HG02610 (cell line): ENCODE measurements around the gene QSOX2.

Experiments
- ATAC-seq: cut with Tn5 transposase; IDR thresholded peaks from one replicate; pipeline ENCODE4 v1.9.1; 2021; ENCODE audit warnings: mild to moderate bottlenecking, moderate library complexity; ENCODE audit not compliant: unreplicated experiment

Gene QSOX2

GRCh38 chr9:136193127-136193890 is 52.3 kb downstream of the QSOX2 start:
- ATAC-seq = no peak

DNA sequence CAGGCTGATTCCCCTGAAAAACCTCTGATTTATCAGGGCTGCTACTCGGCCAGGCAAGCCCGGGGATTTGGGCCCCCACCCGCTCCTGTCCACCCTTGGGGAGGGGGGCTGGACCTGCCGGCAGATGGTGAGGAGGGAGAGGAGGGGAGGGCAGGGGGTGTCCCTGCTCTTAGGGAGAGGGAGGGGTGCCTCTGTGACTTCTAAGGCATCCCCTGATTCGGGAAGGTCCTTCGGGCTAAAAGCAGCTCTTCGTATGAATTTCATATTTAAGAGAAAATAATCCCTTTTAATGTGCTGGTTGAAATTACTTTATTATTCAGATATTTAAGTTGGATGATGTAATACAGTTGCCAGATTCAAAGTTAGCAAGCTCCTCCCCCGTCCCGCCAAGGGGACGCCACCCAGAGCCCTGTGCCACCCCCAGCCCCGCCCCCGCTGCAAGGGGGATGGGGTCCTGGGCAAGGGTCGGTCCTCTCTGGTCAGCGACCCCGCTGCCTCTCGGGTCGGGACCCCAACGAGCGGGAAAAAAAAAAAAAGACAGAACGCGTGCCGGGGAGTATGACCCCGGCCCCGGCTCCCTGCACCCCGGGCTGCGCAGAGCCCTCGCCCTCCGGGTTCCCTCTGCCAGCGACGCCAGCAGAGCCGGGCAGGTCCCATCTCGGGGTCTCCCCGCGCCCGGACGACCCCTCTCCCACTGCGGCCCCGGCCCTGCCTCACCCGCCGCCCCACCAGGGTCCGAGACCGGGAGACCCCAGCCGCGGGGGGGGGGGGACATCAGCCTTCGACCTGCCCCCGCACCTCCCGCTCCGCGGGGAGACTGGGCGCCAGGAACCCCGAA is 53.1 kb downstream of the QSOX2 start:
- no peak for ATAC-seq

- ATAC-seq = no peak
Measured at GRCh38 chr9:136191960-136192286, 53.7 kb downstream of the QSOX2 start.

DNA sequence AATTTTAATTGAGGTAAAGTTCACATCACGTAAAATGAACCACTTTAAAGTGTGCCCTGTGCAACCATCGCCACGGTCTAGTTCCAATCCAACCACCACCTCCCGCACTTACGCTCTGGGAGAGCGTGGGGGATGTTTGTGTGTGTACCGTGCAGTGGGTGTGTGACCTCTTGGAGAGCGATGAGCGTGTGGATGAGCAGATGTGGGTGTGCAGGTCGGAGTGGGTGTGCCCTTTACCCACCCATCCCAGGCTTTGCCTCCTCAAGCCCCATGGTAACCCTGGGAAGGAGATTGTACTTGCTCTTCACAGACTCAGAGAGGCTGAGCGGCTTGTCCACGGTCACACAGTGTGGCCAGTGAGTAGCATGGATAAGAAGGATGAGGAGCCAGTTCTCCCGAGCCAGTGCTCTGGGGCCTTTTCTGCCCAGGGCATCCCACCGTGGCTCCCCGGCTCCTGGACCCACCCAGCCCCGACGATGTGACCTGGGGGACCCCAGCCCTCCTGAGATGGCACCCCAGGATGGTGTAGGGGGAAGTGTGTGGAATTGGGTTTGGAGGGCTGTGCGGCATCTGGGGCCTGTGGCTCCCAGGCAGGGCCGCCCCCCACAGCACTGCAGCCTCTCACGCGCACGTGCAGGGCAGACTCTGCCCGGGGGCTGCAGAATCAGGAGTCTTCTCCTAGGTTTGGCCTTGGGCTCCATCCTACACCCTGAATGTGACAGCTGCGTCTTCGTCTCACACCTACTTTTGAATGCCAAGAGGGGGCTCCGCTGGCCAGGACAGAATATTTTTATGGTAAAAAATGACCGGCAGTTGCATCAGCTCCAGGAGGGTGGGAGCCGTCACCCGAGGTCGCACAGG is 54.3 kb downstream of the QSOX2 start:
- no peak for ATAC-seq

DNA sequence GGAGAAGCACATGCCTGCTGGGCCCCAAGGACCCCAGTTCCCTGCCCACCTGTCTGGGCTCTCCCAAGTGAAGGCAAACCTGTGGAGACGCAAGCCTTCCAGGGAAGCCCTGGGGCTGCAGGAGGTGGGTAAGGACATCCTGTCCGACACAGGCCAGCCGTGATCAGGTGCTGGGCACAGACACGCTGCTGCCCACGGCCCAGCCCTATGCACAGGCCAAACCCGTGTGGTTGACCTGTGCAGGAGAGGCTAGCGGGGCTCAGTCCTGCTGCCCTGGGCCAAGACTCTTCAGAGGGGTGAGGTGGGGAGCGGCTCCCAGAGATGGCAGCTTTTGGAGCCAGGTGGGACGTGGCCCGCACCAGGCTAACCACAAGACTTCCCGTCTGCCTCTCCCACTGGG is 55.0 kb downstream of the QSOX2 start:
- no peak for ATAC-seq

DNA sequence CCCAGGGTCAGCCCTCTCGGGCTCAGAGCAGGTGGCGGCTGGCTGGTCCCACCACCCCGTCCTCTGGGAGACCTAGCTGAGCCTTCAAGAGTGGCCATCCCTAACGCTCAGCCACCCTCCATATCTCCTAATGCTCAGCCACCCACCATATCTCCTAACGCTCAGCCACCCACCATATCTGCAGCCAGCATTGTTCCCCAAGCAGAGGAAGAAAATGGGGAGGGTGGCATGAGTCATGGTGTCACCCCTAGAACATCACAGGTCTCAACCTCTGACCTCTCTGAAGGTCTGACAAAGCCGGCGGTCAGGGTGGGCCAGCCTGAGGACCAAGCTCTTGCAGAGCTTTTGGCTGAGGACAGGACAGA is 55.4 kb downstream of the QSOX2 start:
- no peak for ATAC-seq

GRCh38 chr9:136189394-136190236 is 56.0 kb downstream of the QSOX2 start:
- ATAC-seq = no peak

GRCh38 chr9:136187683-136188586 is 57.7 kb downstream of the QSOX2 start:
- no peak for ATAC-seq

DNA sequence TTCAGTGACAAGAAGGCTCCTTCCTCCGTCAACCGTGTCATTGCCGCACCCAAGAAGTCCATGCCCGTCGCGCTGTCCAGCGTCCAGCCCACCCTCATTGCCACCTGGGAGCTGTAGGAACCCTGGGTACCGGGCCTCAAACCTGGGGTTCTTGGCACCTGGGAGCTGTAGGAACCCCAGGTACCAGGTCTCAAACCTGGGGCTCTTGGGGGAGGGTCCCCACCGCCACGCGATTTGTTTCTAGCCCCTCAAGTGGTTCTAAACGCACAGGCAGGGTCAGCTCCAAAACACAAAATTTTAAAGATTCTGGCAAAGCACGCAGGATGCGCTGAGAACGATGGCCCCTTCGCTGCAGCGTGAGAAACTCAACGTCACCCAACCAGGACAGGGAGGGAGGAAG is 58.4 kb downstream of the QSOX2 start:
- ATAC-seq = no peak

DNA sequence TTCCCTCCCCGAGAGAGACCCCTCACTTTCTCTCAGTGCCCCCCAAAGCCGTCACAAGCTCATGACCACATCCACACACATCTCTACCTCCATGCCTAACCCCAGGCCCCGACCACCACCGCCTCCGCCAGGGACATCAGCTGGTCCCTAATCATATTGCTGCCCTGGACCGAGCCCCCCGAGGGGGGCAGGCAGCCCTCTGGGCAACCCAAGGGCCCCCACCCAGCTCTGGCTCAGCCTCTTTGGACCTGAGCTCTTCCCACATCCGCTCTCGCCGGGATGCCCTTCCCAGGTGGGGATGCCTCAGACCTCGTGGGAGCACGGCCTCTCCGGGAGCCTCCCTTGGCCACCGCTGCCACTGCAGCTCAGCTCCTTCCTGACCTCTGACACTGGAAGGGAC is 59.2 kb downstream of the QSOX2 start:
- ATAC-seq = no peak

DNA sequence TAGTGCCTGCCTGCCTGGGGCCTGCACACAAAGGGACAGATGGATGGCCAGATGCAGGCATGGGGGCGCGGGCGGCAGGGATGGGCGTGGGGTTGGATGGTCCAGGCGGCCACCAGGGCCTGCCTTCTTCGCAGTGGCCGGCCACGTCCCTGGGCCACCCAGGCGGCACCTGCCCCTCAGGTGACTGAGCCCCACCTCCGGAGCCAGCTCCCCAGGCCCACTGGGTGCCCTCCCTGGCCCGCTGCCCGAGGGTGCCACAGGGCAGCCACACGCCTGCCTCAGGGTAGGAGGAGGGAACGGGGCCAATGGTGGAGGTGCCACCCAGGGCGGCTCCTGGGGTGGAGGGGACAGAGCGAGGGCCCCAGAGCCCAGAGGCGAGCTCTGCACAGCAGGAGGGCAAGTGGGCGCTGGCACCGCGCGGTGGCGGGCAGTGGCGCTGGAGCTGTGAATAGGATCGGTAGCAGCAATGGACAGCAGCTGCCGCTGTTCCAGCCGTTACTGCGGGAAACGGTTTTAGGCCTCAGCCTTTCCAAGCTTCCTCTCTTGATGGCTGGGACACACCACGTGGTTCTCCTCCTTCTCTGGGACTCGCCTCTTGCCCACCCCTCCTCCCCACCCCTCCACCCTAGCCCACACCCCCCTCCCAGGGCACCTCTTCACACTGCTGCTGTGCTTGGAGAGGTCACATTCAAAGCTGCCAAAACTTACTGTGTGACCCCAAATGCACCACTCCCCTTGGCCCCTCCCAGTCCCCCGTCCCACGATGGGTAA is 59.8 kb downstream of the QSOX2 start:
- ATAC-seq = no peak

GRCh38 chr9:136185066-136185465 is 60.5 kb downstream of the QSOX2 start:
- no peak for ATAC-seq

DNA sequence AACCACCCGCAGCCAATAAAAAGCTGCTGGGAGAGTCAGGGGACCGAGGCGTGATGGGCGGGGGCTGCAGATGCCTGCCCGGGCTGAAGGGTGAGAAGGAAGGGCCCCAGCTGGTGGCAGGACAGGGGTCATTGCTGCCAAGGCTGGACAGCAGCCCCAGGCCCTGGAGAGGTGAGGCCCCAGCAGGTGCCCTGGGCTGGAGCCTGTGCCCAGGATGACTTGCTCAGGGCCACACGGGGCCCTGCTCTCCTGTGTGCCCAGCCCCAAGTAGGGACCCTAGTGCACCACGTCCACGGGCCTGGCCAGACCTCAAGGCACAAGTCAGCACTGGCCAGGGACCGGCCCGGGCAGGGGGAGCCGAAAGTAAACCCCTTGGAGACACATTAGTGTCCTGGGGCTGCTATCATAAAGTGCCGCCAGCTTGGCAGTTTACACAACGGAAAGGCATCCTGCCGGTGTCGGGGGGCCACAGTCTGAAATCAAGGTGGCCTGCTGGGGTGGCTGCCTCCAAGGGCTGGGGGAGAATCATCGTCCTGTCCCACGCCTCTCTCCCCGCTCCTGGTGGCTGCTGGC is 62.7 kb downstream of the QSOX2 start:
- no peak for ATAC-seq

GRCh38 chr9:136182420-136182787 is 63.2 kb downstream of the QSOX2 start:
- no peak for ATAC-seq

- ATAC-seq = no peak
Measured at GRCh38 chr9:136181784-136182419, 63.7 kb downstream of the QSOX2 start.

GRCh38 chr9:136180586-136180985 is 65.0 kb downstream of the QSOX2 start:
- no peak for ATAC-seq

- ATAC-seq = no peak
Measured at GRCh38 chr9:136179761-136180160, 65.9 kb downstream of the QSOX2 start.

GRCh38 chr9:136179101-136179616 is 66.5 kb downstream of the QSOX2 start:
- ATAC-seq = no peak
